Measurements from ENCODE around the gene CKS1B. TPM values are rescaled to one million over a fixed set of nuclear protein-coding genes. Genes with fewer than 3 reads are reported as not detected.

CKS1B gene
- total and polyA plus RNA-seq, 4 donors = 32.4 to 57.9 (median 44.4) TPM

GRCh38 chr1:155018617-155019348, 44.3 kb downstream of the CKS1B start:
- H3K9ac ChIP-seq (ENCODE audit: low read depth in 1 of 2, low read length in 2 of 2) = no peak overlapping the region
- DNase-seq (ENCODE audit: low spot score) = no peak
- no peak overlapping the region for H3K4me3 ChIP-seq (ENCODE audit: low read depth in 1 of 3, low read length in 3 of 3)
- no peaks in the 10 kb centered on the region for H3K27me3 ChIP-seq (ENCODE audit: control insufficient read depth in 4 of 4, insufficient read depth in 4 of 4, low read length in 3 of 4)
- H3K36me3 ChIP-seq (ENCODE audit: control insufficient read depth in 4 of 4, insufficient read depth in 3 of 4, low read depth in 1 of 4, low read length in 3 of 4) = peaks cover 3 to 19% (median 9%) of the 10 kb centered on the region in 4 donors
- peaks cover 3 to 46% (median 20%) of the 10 kb centered on the region in 4 donors for H3K4me1 ChIP-seq (ENCODE audit: control insufficient read depth in 4 of 4, insufficient read depth in 4 of 4, low read length in 3 of 4)
- H3K27ac ChIP-seq (ENCODE audit: low read depth in 1 of 2, low read length in 2 of 2) = no peak overlapping the region
- 91% methylated on average over 8 of the region's 8 CpGs for WGBS
- TF ChIP-seq JUND (IDR thresholded peaks at IDR 0.05) (no peak), GABPA (IDR thresholded peaks at IDR 0.05 in 1 of 2, conservative IDR thresholded peaks at IDR 0.05 in 1 of 2) (no peak), EGR1 (IDR thresholded peaks at IDR 0.05; ENCODE audit: low read depth in 2 of 2) (no peak), MAX (IDR thresholded peaks at IDR 0.05) (no peak), ATF3 (IDR thresholded peaks at IDR 0.05) (no peak), NR2F2 (IDR thresholded peaks at IDR 0.05) (no peak), SP1 (IDR thresholded peaks at IDR 0.05) (no peak), RAD21 (IDR thresholded peaks at IDR 0.05) (no peak), CTCF (IDR thresholded peaks at IDR 0.05; ENCODE audit: low read depth, low read length, missing input control) (no peak), YY1 (IDR thresholded peaks at IDR 0.05) (no peak), FOXA2 (IDR thresholded peaks at IDR 0.05) (no peak)
- no peaks in the 10 kb centered on the region for H3K9me3 ChIP-seq (ENCODE audit: control insufficient read depth in 4 of 4, low read length in 3 of 4)

- Histone ChIP-seq H3K4me3 (ENCODE audit: low read depth in 1 of 3, low read length in 3 of 3) (no peak overlapping the region), H3K27ac (ENCODE audit: low read depth in 1 of 2, low read length in 2 of 2) (no peak overlapping the region), H3K27me3 (ENCODE audit: control insufficient read depth in 4 of 4, insufficient read depth in 4 of 4, low read length in 3 of 4) (no peaks in the 10 kb centered on the region), H3K9me3 (ENCODE audit: control insufficient read depth in 4 of 4, low read length in 3 of 4) (no peaks in the 10 kb centered on the region), H3K4me1 (ENCODE audit: control insufficient read depth in 4 of 4, insufficient read depth in 4 of 4, low read length in 3 of 4) (peaks cover 5 to 46% (median 17%) of the 10 kb centered on the region in 4 donors), H3K36me3 (ENCODE audit: control insufficient read depth in 4 of 4, insufficient read depth in 3 of 4, low read depth in 1 of 4, low read length in 3 of 4) (peaks cover 3 to 12% (median 5%) of the 10 kb centered on the region in 4 donors), H3K9ac (ENCODE audit: low read depth in 1 of 2, low read length in 2 of 2) (no peak overlapping the region)
- 84% methylated on average over 11 of the region's 11 CpGs for WGBS
- TF ChIP-seq CTCF (IDR thresholded peaks at IDR 0.05; ENCODE audit: low read depth, low read length, missing input control) (no peak), REST (IDR thresholded peaks at IDR 0.05) (no peak), SP1 (IDR thresholded peaks at IDR 0.05) (no peak), ZBTB33 (IDR thresholded peaks at IDR 0.05) (no peak), RXRA (IDR thresholded peaks at IDR 0.05) (no peak), ATF3 (IDR thresholded peaks at IDR 0.05) (no peak)
- DNase-seq (ENCODE audit: low spot score) = no peak
Observed at GRCh38 chr1:155019377-155020245, 45.1 kb downstream of the CKS1B start.
